ENCODE measurements around the gene ODC1.

- TF ChIP-seq CTCF (IDR thresholded peaks at IDR 0.05) (no peak), POLR2A (IDR thresholded peaks at IDR 0.05) (no peak), EP300 (IDR thresholded peaks at IDR 0.05) (no peak)
Measured at GRCh38 chr2:10481055-10481665, 33.0 kb upstream of the ODC1 start.

Data from upper lobe of left lung (tissue), 4 donors.